ENCODE data around the gene FBN3. TPM values are rescaled to one million over a fixed set of nuclear protein-coding genes. Genes with fewer than 3 reads are reported as not detected.

The FBN3 gene
- total and polyA plus RNA-seq, 2 donors (not counting 1 experiment from before 2014, with no cell fraction given): not detected

DNA sequence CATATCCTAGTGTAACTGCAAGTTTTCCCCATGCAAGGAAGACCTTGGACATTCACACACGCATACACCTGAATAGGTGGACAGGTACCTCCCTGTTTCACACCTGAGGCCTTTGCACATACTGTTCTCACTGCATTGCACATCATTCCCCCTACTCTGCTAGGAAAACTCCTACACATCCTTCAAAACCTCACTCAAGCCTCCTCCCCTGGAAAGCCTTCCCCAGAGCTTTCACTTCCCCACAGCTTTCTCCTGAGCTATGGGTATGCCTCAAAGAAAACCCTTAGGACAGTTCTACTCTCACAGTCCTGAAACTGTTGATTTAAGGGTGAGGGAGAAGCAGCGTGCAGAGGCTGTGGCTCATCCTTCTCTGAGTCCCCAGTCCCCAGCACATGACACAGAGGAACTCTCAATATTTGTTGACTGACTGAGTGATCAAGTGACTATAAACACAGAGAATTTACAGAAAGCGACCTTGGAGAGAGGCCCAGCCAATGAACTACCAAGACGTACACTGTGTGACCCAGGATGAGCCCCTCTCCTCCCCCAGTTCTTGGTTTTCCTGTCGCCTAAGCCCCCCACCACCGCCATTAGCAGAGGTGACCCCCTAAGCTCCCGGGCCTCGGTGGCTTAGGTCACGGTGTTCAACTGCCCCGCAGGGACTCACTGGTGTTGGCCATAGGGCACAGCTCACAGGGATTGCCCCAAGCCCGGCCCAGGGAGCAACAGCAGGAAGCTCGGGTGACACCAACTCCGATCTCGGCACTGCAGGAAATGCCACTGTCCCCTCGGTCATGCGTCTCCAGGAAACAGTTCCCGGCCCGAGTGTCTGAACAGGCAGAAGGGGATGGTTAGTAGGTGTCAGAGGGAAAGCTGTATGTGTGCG lies 40.6 kb downstream of the FBN3 start:
- H3K9me3 Mint-ChIP-seq (ENCODE audit: insufficient read depth): no peaks in the 10 kb centered on the region
- intact Hi-C loops (cut with micrococcal nuclease): no loop called here
- ChIA-PET POLR2A (interaction anchor here (0.7 kb wide), 1 partner anchor 128 kb away, joined by 4 read pairs; no protein-coding TSS in a partner anchor), CTCF (no interaction called here)
- H3K36me3 ChIP-seq (replicated peaks in 1 of 2; ENCODE audit: control extremely low read depth in 1 of 2, control insufficient read depth in 1 of 2, extremely low read depth in 1 of 2, insufficient read depth in 2 of 2, low read length in 1 of 2): no peaks in the 10 kb centered on the region
- no peak overlapping the region for H3K4me3 ChIP-seq (ENCODE audit: control extremely low read depth in 1 of 5, extremely low read depth in 1 of 5, insufficient read depth in 1 of 5, low read depth in 2 of 5, low read length in 4 of 5)
- no peak overlapping the region for H3K4me3 Mint-ChIP-seq
- no peak overlapping the region for H3K27ac ChIP-seq (ENCODE audit: low read length in 2 of 2)
- DNase-seq (no peak), ATAC-seq (ENCODE audit: low read depth) (no peak)
- H3K79me2 ChIP-seq (ENCODE audit: control insufficient read depth, insufficient read depth, low read length): no peaks in the 10 kb centered on the region
- peaks cover 0 to 12% (median 2%) of the 10 kb centered on the region in 4 experiments for H3K27me3 ChIP-seq (replicated peaks in 1 of 4; ENCODE audit: control extremely low read depth in 1 of 4, control insufficient read depth in 3 of 4, insufficient read depth in 4 of 4, low read length in 3 of 4)
- TF ChIP-seq, protein P1, sequence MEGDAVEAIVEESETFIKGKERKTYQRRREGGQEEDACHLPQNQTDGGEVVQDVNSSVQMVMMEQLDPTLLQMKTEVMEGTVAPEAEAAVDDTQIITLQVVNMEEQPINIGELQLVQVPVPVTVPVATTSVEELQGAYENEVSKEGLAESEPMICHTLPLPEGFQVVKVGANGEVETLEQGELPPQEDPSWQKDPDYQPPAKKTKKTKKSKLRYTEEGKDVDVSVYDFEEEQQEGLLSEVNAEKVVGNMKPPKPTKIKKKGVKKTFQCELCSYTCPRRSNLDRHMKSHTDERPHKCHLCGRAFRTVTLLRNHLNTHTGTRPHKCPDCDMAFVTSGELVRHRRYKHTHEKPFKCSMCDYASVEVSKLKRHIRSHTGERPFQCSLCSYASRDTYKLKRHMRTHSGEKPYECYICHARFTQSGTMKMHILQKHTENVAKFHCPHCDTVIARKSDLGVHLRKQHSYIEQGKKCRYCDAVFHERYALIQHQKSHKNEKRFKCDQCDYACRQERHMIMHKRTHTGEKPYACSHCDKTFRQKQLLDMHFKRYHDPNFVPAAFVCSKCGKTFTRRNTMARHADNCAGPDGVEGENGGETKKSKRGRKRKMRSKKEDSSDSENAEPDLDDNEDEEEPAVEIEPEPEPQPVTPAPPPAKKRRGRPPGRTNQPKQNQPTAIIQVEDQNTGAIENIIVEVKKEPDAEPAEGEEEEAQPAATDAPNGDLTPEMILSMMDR (IDR thresholded peaks at IDR 0.05): no peak
- no peak for TF ChIP-seq EZH2 (IDR thresholded peaks at IDR 0.05; ENCODE audit: borderline replicate concordance, insufficient read depth, low read depth, low read length, poor library complexity, severe bottlenecking)
- no peak overlapping the region for H3K4me2 ChIP-seq (replicated peaks; ENCODE audit: low read depth, low read length, poor library complexity, severe bottlenecking)
- no peaks in the 10 kb centered on the region for H4K20me1 ChIP-seq (ENCODE audit: control insufficient read depth, insufficient read depth, low read length, poor library complexity, severe bottlenecking)
- no peak overlapping the region for H2AFZ ChIP-seq (ENCODE audit: insufficient read depth, low read depth, low read length, poor library complexity, severe bottlenecking)
- H3K27ac Mint-ChIP-seq: no peak overlapping the region
- WGBS (ENCODE audit: insufficient coverage): 60% methylated on average over 18 of the region's 19 CpGs
- H3K9me3 ChIP-seq (ENCODE audit: control extremely low read depth in 1 of 3, control insufficient read depth in 2 of 3, insufficient read depth in 1 of 3, low read length in 2 of 3): peaks cover 0 to 32% (median 5%) of the 10 kb centered on the region in 3 donors
- no peaks in the 10 kb centered on the region for H3K4me1 Mint-ChIP-seq
- no peaks in the 10 kb centered on the region for H3K4me1 ChIP-seq (ENCODE audit: control insufficient read depth in 2 of 2, insufficient read depth in 2 of 2, low read length in 2 of 2)
- H3K27me3 Mint-ChIP-seq: peaks cover 17% of the 10 kb centered on the region
- no peak overlapping the region for H3K9ac ChIP-seq (ENCODE audit: low read length)

DNA sequence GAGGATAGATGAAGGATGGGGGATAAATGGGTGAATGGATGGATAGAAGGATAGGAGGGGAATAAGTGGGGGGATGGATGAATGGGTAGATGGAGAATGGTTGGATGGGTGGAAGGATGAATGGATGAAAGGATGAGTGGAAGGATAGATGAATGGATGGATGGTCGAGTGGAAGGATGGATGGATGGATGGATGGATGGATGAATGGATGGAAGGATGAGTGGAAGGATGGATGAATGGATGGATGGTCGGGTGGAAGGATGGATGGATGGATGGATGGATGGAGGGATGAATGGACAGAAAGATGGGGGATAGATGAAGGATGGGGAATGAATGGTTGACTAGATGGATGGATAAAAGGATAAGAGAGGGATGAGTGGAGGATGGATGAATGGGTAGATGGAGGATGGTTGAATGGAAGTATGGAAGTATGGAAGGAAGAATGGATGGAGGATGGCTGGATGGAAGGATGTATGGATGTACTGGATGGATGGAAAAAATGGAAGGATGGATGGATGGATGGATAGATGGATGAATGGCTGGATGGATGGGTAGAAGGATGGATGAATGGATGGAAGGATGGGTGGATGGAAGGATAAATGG lies 42.0 kb downstream of the FBN3 start:
- ChIA-PET CTCF (no interaction called here), POLR2A (no interaction called here)
- Histone ChIP-seq H3K4me1 (ENCODE audit: control insufficient read depth in 2 of 2, insufficient read depth in 2 of 2, low read length in 2 of 2) (no peaks in the 10 kb centered on the region), H3K27me3 (replicated peaks in 1 of 4; ENCODE audit: control extremely low read depth in 1 of 4, control insufficient read depth in 3 of 4, insufficient read depth in 4 of 4, low read length in 3 of 4) (peaks cover 0 to 12% (median 2%) of the 10 kb centered on the region in 4 experiments), H3K4me2 (replicated peaks; ENCODE audit: low read depth, low read length, poor library complexity, severe bottlenecking) (no peak overlapping the region), H4K20me1 (ENCODE audit: control insufficient read depth, insufficient read depth, low read length, poor library complexity, severe bottlenecking) (no peaks in the 10 kb centered on the region), H3K9ac (ENCODE audit: low read length) (no peak overlapping the region), H3K36me3 (replicated peaks in 1 of 2; ENCODE audit: control extremely low read depth in 1 of 2, control insufficient read depth in 1 of 2, extremely low read depth in 1 of 2, insufficient read depth in 2 of 2, low read length in 1 of 2) (no peaks in the 10 kb centered on the region), H3K9me3 (ENCODE audit: control extremely low read depth in 1 of 3, control insufficient read depth in 2 of 3, insufficient read depth in 1 of 3, low read length in 2 of 3) (peaks cover 0 to 39% (median 5%) of the 10 kb centered on the region in 3 donors), H3K79me2 (ENCODE audit: control insufficient read depth, insufficient read depth, low read length) (no peaks in the 10 kb centered on the region), H2AFZ (ENCODE audit: insufficient read depth, low read depth, low read length, poor library complexity, severe bottlenecking) (no peak overlapping the region), H3K4me3 (ENCODE audit: control extremely low read depth in 1 of 5, extremely low read depth in 1 of 5, insufficient read depth in 1 of 5, low read depth in 2 of 5, low read length in 4 of 5) (no peak overlapping the region), H3K27ac (ENCODE audit: low read length in 2 of 2) (no peak overlapping the region)
- H3K27ac Mint-ChIP-seq: no peak overlapping the region
- no peak for ATAC-seq (ENCODE audit: low read depth)
- 60% methylated on average over 2 of the region's 2 CpGs for WGBS (ENCODE audit: insufficient coverage)
- no peaks in the 10 kb centered on the region for H3K4me1 Mint-ChIP-seq
- no peak overlapping the region for H3K4me3 Mint-ChIP-seq
- TF ChIP-seq, protein P1 (IDR thresholded peaks at IDR 0.05): no peak
- TF ChIP-seq EZH2 (IDR thresholded peaks at IDR 0.05; ENCODE audit: borderline replicate concordance, insufficient read depth, low read depth, low read length, poor library complexity, severe bottlenecking): no peak
- no peak for DNase-seq
- intact Hi-C loops (cut with micrococcal nuclease): no loop called here
- no peaks in the 10 kb centered on the region for H3K9me3 Mint-ChIP-seq (ENCODE audit: insufficient read depth)
- peaks cover 22% of the 10 kb centered on the region for H3K27me3 Mint-ChIP-seq

All from B cell (primary cell).